SK-N-SH (cell line): ENCODE data around the gene WDR53. TPM values are rescaled to one million over a fixed set of nuclear protein-coding genes. Genes with fewer than 3 reads are reported as not detected.
"Not testable (repeated sequence)": the region's sequence is repeated elsewhere in the genome, so short reads cannot be mapped to it uniquely, and the experiment has no call there.

Experiments used
- CTCF ChIA-PET: fragments of 300-600, 350-600 bp; formaldehyde crosslinking; extraction: SDS; loops from one replicate; lab custom pipeline; 2021; lab: Yijun Ruan, JAX
- POLR2A ChIA-PET: fragments of 350-600 bp; sonication (Branson Sonifier 250); formaldehyde crosslinking; extraction: SDS; loops from one replicate; lab custom pipeline; 2020; ENCODE audit warnings: antibody characterized with exemption, inconsistent platforms; lab: Yijun Ruan, JAX
- DNase-seq: peaks from one replicate; pipeline ENCODE4 v3.0.0; 2012
- H2AFZ ChIP-seq: fragments of 200-600 bp; sonication (generic); 2 replicates; pipeline ENCODE4 v1.8.1; 2016; ENCODE audit warnings: antibody characterized with exemption, mild to moderate bottlenecking, low read depth
- H3F3A ChIP-seq: fragments of 200-600 bp; sonication (generic); replicated peaks from 2 replicates; pipeline ENCODE3; 2016; ENCODE audit warnings: antibody characterized with exemption, mild to moderate bottlenecking; ENCODE audit not compliant: insufficient read depth
- H3K27ac ChIP-seq, 2 experiments: fragments of 200-500 bp in 1 of 2; fragments of 200-600 bp in 1 of 2; sonication (Bioruptor generic) in 1 of 2; sonication (generic), shearing (Covaris generic) in 1 of 2; 2 replicates each; pipeline versions ENCODE4 v1.5.1 to v1.6.1; 2014 to 2016; ENCODE audit warnings: low read depth in 2 of 2, inconsistent platforms in 1 of 2, low read length in 1 of 2, mild to moderate bottlenecking in 1 of 2, mixed read lengths in 1 of 2
- H3K27me3 ChIP-seq: fragments of 200-600 bp; sonication (generic), shearing (Covaris generic); 2 replicates; pipeline ENCODE4 v1.6.1; 2016; ENCODE audit warnings: mixed run types; ENCODE audit not compliant: insufficient read depth
- H3K36me3 ChIP-seq, 2 experiments: fragments of 200-500 bp in 1 of 2; fragments of 200-600 bp in 1 of 2; sonication (Bioruptor generic) in 1 of 2; sonication (generic) in 1 of 2; replicated peaks in 1 of 2; 2 replicates each; pipeline versions ENCODE3 to v1.5.1; 2014 to 2016; ENCODE audit warnings: low read length in 1 of 2, mild to moderate bottlenecking in 1 of 2; ENCODE audit not compliant: insufficient read depth in 2 of 2, control insufficient read depth in 1 of 2
- H3K4me1 ChIP-seq, 2 experiments: fragments of 200-500 bp in 1 of 2; fragments of 200-600 bp in 1 of 2; sonication (Bioruptor generic) in 1 of 2; sonication (generic), shearing (Covaris generic) in 1 of 2; 2 replicates each; pipeline versions ENCODE4 v1.5.1 to v1.6.1; 2014 to 2016; ENCODE audit warnings: low read depth in 1 of 2, low read length in 1 of 2, mixed run types in 1 of 2; ENCODE audit not compliant: insufficient read depth in 2 of 2, control insufficient read depth in 1 of 2
- H3K4me2 ChIP-seq: fragments of 200-600 bp; sonication (generic), shearing (Covaris generic); 2 replicates; pipeline ENCODE4 v1.6.1; 2017; ENCODE audit warnings: mixed run types
- H3K4me3 ChIP-seq, 2 experiments: fragments of 200-500 bp in 1 of 2; fragments of 200-600 bp in 1 of 2; sonication (Bioruptor generic) in 1 of 2; sonication (generic), shearing (Covaris generic) in 1 of 2; 2 replicates each; pipeline versions ENCODE4 v1.5.1 to v1.8.1; 2014 to 2016; ENCODE audit warnings: low read depth in 2 of 2, inconsistent platforms in 1 of 2, low read length in 1 of 2, mild to moderate bottlenecking in 1 of 2, mixed read lengths in 1 of 2, moderate library complexity in 1 of 2
- H3K79me2 ChIP-seq: fragments of 200-600 bp; sonication (generic); 2 replicates; pipeline ENCODE4 v1.8.1; 2017; ENCODE audit warnings: mild to moderate bottlenecking; ENCODE audit not compliant: insufficient read depth
- H3K9ac ChIP-seq: fragments of 200-600 bp; sonication (generic); 2 replicates; pipeline ENCODE4 v1.6.1; 2017; ENCODE audit warnings: mixed run types
- H3K9me2 ChIP-seq: fragments of 200-600 bp; sonication (generic); 2 replicates; pipeline ENCODE4 v1.6.1; 2017; ENCODE audit warnings: mixed run types
- H3K9me3 ChIP-seq: fragments of 200-600 bp; sonication (generic); 2 replicates; pipeline ENCODE4 v1.6.1; 2017; ENCODE audit warnings: mixed run types, mild to moderate bottlenecking, moderate library complexity
- H4K20me1 ChIP-seq: fragments of 200-600 bp; sonication (generic); 2 replicates; pipeline ENCODE4 v1.6.1; 2017; ENCODE audit warnings: mild to moderate bottlenecking, mixed run types; ENCODE audit not compliant: insufficient read depth
- CHD2 ChIP-seq: fragments of 150-350 bp; IDR thresholded peaks from 2 replicates; pipeline ENCODE4 v1.6.1; 2018; ENCODE audit warnings: low read length; ENCODE audit not compliant: partially characterized antibody
- EP300 ChIP-seq, 2 experiments: IDR thresholded peaks; 2 replicates each; pipeline versions ENCODE4 v1.4.0 to v1.6.1; 2012; ENCODE audit warnings: borderline replicate concordance in 1 of 2, low read depth in 1 of 2, low read length in 1 of 2
- EZH2phosphoT487 ChIP-seq: fragments of 200-600 bp; sonication (generic); IDR thresholded peaks from 2 replicates; pipeline ENCODE4 v1.6.1; 2017; ENCODE audit warnings: low read depth, mixed run types, mild to moderate bottlenecking, antibody characterized with exemption, moderate library complexity, borderline replicate concordance
- FOXM1 ChIP-seq: IDR thresholded peaks from 2 replicates; pipeline ENCODE4 v1.4.0; 2012; ENCODE audit warnings: low read depth, mild to moderate bottlenecking
- GABPA ChIP-seq: IDR thresholded peaks from 2 replicates; pipeline ENCODE4 v1.4.0; 2012; ENCODE audit warnings: low read depth, mild to moderate bottlenecking
- NFIC ChIP-seq: IDR thresholded peaks from 2 replicates; pipeline ENCODE4 v1.4.0; 2012; ENCODE audit warnings: borderline replicate concordance
- NRF1 ChIP-seq: IDR thresholded peaks from 2 replicates; pipeline ENCODE4 v1.6.1; 2012; ENCODE audit warnings: low read depth, mild to moderate bottlenecking, low read length
- POLR2AphosphoS5 ChIP-seq: IDR thresholded peaks from 2 replicates; pipeline ENCODE4 v1.6.1; 2012; ENCODE audit warnings: low read depth, low read length
- RAD21 ChIP-seq: IDR thresholded peaks from 2 replicates; pipeline ENCODE4 v1.6.1; 2012; ENCODE audit warnings: mild to moderate bottlenecking, low read length
- RXRA ChIP-seq: IDR thresholded peaks from 2 replicates; pipeline ENCODE4 v1.4.0; 2012; ENCODE audit warnings: low read depth, mild to moderate bottlenecking, borderline replicate concordance
- SIN3A ChIP-seq: IDR thresholded peaks from 2 replicates; pipeline ENCODE4 v1.6.1; 2012; ENCODE audit warnings: low read depth, mild to moderate bottlenecking, low read length, moderate library complexity, borderline replicate concordance
- SMC3 ChIP-seq: IDR thresholded peaks from 2 replicates; pipeline ENCODE4 v1.6.1; 2012; ENCODE audit warnings: low read depth, low read length, improper control_type of control experiment
- TCF12 ChIP-seq: IDR thresholded peaks from 2 replicates; pipeline ENCODE4 v1.4.0; 2012
- TEAD4 ChIP-seq: IDR thresholded peaks from 2 replicates; pipeline ENCODE4 v1.4.0; 2012; ENCODE audit warnings: mild to moderate bottlenecking, borderline replicate concordance; ENCODE audit not compliant: insufficient read depth
- WGBS: methylation state at CpG from one replicate; pipeline ENCODE4 v1.1.6; 2017; ENCODE audit warnings: low lambda C conversion rate; 5-methylcytosine and 5-hydroxymethylcytosine counted together
- polyA plus RNA-seq, 3 experiments: library from polyadenylated mRNA; depleted of rRNA; stranded (reverse); fragments of >200 nt; gene quantifications; 2 replicates each; pipeline ENCODE4 v1.2.3, GENCODE V29; 2012
- TF ChIP-seq, protein P1 (sequence below): fragments of 150-350 bp; IDR thresholded peaks from 2 replicates; pipeline ENCODE4 v1.6.1; 2016; ENCODE audit warnings: mild to moderate bottlenecking, low read depth, low read length
- TF ChIP-seq, protein P2 (sequence below): fragments of 150-350 bp; IDR thresholded peaks from 2 replicates; pipeline ENCODE4 v1.6.1; 2017; ENCODE audit warnings: antibody characterized with exemption, low read length, low read depth, borderline replicate concordance
- TF ChIP-seq, protein P3 (sequence below): IDR thresholded peaks from 2 replicates; pipeline ENCODE4; 2012
- TF ChIP-seq, protein P4 (sequence below): fragments of 200-600 bp; sonication (generic); IDR thresholded peaks from 2 replicates; pipeline ENCODE4 v1.6.1; 2017; ENCODE audit warnings: antibody characterized with exemption, mild to moderate bottlenecking, moderate library complexity
- TF ChIP-seq, protein P5 (sequence below): IDR thresholded peaks from 2 replicates; pipeline ENCODE4 v1.4.0; 2012; ENCODE audit warnings: low read depth
- TF ChIP-seq, protein P6 (sequence below): IDR thresholded peaks from 2 replicates; pipeline ENCODE4 v1.4.0; 2012; ENCODE audit warnings: low read depth, borderline replicate concordance

The WDR53 gene
- polyA plus RNA-seq, 1 of the 3 experiments (the other 2 are of a cell fraction) = 7.0 TPM

DNA sequence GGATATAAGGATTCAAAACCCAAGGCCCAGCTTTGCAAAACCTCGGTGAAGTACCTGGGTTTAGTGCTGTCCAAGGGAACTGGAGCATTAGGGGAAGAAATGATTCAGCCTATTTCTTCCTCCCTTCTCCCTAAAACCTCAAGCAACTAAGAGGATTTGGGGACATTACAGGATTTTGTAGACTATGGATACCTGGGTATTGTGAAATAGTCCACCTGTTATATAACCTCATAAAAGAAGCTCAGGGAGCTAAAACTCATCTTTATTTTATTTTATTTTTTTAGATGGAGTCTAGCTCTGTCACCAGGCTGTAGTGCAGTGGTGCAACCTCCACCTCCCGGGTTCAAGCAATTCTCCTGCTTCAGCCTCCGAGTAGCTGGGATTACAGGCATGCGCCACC, 44.5 kb downstream of the WDR53 start:
- no peak overlapping the region for H3K27ac ChIP-seq
- H2AFZ ChIP-seq = no peak overlapping the region
- H3K4me2 ChIP-seq = no peak overlapping the region
- H3K4me3 ChIP-seq = no peak overlapping the region
- peaks cover 7% of the 10 kb centered on the region for H3F3A ChIP-seq
- WGBS = 81% methylated on average over 4 of the region's 4 CpGs
- DNase-seq = no peak
- ChIA-PET POLR2A (no interaction called here), CTCF (interaction anchor here (0.7 to 1.2 kb wide), 5 partner anchors 13 to 270 kb away, joined by 3 read pairs; partner anchors contain the start of gene RNF168)
- no peaks in the 10 kb centered on the region for H3K27me3 ChIP-seq
- H3K9me2 ChIP-seq = no peaks in the 10 kb centered on the region
- H3K36me3 ChIP-seq = no peaks in the 10 kb centered on the region
- no peaks in the 10 kb centered on the region for H3K79me2 ChIP-seq
- peaks cover 11% of the 10 kb centered on the region; the same call in 1 of the 2 replicates for H3K9me3 ChIP-seq
- H3K4me1 ChIP-seq = no peaks in the 10 kb centered on the region; a peak in 1 of 4 replicates
- TF ChIP-seq TCF12 (no peak), NFIC (no peak), EP300 (IDR thresholded peaks at IDR 0.05; ENCODE audit: borderline replicate concordance in 1 of 2, low read depth in 1 of 2, low read length in 1 of 2) (no peak), SMC3 (no peak), SIN3A (no peak), TEAD4 (no peak), FOXM1 (no peak), CHD2 (no peak), EZH2phosphoT487 (no peak), RXRA (no peak), NRF1 (no peak), POLR2AphosphoS5 (no peak), GABPA (no peak), RAD21 (no peak)
- TF ChIP-seq, protein P1, sequence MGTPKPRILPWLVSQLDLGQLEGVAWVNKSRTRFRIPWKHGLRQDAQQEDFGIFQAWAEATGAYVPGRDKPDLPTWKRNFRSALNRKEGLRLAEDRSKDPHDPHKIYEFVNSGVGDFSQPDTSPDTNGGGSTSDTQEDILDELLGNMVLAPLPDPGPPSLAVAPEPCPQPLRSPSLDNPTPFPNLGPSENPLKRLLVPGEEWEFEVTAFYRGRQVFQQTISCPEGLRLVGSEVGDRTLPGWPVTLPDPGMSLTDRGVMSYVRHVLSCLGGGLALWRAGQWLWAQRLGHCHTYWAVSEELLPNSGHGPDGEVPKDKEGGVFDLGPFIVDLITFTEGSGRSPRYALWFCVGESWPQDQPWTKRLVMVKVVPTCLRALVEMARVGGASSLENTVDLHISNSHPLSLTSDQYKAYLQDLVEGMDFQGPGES = no peak
- TF ChIP-seq, protein P2, sequence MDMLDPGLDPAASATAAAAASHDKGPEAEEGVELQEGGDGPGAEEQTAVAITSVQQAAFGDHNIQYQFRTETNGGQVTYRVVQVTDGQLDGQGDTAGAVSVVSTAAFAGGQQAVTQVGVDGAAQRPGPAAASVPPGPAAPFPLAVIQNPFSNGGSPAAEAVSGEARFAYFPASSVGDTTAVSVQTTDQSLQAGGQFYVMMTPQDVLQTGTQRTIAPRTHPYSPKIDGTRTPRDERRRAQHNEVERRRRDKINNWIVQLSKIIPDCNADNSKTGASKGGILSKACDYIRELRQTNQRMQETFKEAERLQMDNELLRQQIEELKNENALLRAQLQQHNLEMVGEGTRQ = no peak
- TF ChIP-seq, protein P3, sequence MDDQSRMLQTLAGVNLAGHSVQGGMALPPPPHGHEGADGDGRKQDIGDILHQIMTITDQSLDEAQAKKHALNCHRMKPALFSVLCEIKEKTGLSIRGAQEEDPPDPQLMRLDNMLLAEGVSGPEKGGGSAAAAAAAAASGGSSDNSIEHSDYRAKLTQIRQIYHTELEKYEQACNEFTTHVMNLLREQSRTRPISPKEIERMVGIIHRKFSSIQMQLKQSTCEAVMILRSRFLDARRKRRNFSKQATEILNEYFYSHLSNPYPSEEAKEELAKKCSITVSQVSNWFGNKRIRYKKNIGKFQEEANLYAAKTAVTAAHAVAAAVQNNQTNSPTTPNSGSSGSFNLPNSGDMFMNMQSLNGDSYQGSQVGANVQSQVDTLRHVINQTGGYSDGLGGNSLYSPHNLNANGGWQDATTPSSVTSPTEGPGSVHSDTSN = no peak
- TF ChIP-seq, protein P4, sequence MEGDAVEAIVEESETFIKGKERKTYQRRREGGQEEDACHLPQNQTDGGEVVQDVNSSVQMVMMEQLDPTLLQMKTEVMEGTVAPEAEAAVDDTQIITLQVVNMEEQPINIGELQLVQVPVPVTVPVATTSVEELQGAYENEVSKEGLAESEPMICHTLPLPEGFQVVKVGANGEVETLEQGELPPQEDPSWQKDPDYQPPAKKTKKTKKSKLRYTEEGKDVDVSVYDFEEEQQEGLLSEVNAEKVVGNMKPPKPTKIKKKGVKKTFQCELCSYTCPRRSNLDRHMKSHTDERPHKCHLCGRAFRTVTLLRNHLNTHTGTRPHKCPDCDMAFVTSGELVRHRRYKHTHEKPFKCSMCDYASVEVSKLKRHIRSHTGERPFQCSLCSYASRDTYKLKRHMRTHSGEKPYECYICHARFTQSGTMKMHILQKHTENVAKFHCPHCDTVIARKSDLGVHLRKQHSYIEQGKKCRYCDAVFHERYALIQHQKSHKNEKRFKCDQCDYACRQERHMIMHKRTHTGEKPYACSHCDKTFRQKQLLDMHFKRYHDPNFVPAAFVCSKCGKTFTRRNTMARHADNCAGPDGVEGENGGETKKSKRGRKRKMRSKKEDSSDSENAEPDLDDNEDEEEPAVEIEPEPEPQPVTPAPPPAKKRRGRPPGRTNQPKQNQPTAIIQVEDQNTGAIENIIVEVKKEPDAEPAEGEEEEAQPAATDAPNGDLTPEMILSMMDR = no peak
- TF ChIP-seq, protein P5, sequence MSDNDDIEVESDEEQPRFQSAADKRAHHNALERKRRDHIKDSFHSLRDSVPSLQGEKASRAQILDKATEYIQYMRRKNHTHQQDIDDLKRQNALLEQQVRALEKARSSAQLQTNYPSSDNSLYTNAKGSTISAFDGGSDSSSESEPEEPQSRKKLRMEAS = no peak
- TF ChIP-seq, protein P6, sequence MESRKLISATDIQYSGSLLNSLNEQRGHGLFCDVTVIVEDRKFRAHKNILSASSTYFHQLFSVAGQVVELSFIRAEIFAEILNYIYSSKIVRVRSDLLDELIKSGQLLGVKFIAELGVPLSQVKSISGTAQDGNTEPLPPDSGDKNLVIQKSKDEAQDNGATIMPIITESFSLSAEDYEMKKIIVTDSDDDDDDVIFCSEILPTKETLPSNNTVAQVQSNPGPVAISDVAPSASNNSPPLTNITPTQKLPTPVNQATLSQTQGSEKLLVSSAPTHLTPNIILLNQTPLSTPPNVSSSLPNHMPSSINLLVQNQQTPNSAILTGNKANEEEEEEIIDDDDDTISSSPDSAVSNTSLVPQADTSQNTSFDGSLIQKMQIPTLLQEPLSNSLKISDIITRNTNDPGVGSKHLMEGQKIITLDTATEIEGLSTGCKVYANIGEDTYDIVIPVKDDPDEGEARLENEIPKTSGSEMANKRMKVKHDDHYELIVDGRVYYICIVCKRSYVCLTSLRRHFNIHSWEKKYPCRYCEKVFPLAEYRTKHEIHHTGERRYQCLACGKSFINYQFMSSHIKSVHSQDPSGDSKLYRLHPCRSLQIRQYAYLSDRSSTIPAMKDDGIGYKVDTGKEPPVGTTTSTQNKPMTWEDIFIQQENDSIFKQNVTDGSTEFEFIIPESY = no peak
- no peak overlapping the region for H3K9ac ChIP-seq
- no peaks in the 10 kb centered on the region for H4K20me1 ChIP-seq

DNA sequence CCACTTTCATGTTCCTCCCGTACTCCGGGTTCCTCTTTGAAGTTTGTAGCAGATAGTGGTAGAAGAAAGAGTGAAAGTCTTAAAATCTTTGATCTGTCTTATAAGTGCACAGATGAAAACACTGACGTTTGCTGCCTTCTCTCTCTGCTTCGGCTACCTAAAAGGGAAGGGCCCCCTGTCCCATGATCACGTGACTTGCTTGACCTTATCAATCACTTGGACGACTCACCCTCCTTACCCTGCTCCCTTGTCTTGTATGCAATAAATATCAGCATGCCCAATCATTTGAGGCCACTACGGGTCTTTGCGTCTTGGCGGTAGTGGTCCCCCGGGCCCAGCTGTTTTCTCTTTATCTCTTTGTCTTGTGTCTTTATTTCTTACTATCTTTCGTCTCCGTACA, 47.1 kb downstream of the WDR53 start:
- H3K27ac ChIP-seq, H3K27me3 ChIP-seq, H3K4me3 ChIP-seq, H3F3A ChIP-seq, POLR2A ChIA-PET, H4K20me1 ChIP-seq, H3K4me1 ChIP-seq, H3K36me3 ChIP-seq, H3K9ac ChIP-seq, DNase-seq, H3K4me2 ChIP-seq, H3K79me2 ChIP-seq, H2AFZ ChIP-seq, H3K9me2 ChIP-seq: not testable (repeated sequence)
- CTCF ChIA-PET = interaction anchor here (1.8 kb wide), 1 partner anchor 15 kb away, joined by 11 read pairs; no protein-coding TSS in a partner anchor
- H3K9me3 ChIP-seq = peaks cover 11% of the 10 kb centered on the region; the same call in 1 of the 2 replicates
- 46% methylated on average over 12 of the region's 12 CpGs for WGBS
